GM03348 (cell line): ENCODE data around the gene LRRC56.

Experiments used
- DNase-seq: peaks from one replicate; pipeline ENCODE4 v3.0.0; 2012; ENCODE audit warnings: low spot score

LRRC56 gene

GRCh38 chr11:539971-540481, 2.7 kb downstream of the LRRC56 start:
- DNase-seq: no peak

- DNase-seq: no peak
Observed at GRCh38 chr11:540583-541432, 3.5 kb downstream of the LRRC56 start.

- DNase-seq: no peak
Observed at GRCh38 chr11:541433-541885, 4.1 kb downstream of the LRRC56 start.

GRCh38 chr11:544817-545166, 7.5 kb downstream of the LRRC56 start:
- no peak for DNase-seq

- no peak for DNase-seq
Observed at GRCh38 chr11:545171-545570, 7.8 kb downstream of the LRRC56 start.

- no peak for DNase-seq
Observed at GRCh38 chr11:548700-549603, 11.6 kb downstream of the LRRC56 start.

- DNase-seq: no peak
Observed at GRCh38 chr11:550021-550745, 12.9 kb downstream of the LRRC56 start.

GRCh38 chr11:550746-551085, 13.4 kb downstream of the LRRC56 start:
- no peak for DNase-seq

GRCh38 chr11:551131-551530, 13.8 kb downstream of the LRRC56 start:
- no peak for DNase-seq

- DNase-seq: no peak
Observed at GRCh38 chr11:551596-551995, 14.3 kb downstream of the LRRC56 start.

- no peak for DNase-seq
Observed at GRCh38 chr11:553083-553987, 16.0 kb downstream of the LRRC56 start.

GRCh38 chr11:553988-554340, 16.6 kb downstream of the LRRC56 start:
- DNase-seq: no peak

GRCh38 chr11:554428-555226, 17.3 kb downstream of the LRRC56 start:
- peak; percentile 73 for DNase-seq

GRCh38 chr11:555227-555779, 18.0 kb downstream of the LRRC56 start:
- DNase-seq: no peak

- no peak for DNase-seq
Observed at GRCh38 chr11:555780-556661, 18.7 kb downstream of the LRRC56 start.

- DNase-seq: no peak
Observed at GRCh38 chr11:556662-557256, 19.4 kb downstream of the LRRC56 start.

- no peak for DNase-seq
Observed at GRCh38 chr11:557328-558132, 20.2 kb downstream of the LRRC56 start.

- DNase-seq: no peak
Observed at GRCh38 chr11:558503-558902, 21.2 kb downstream of the LRRC56 start.
